Measurements from ENCODE around the gene KRT27.

Gene KRT27

DNA sequence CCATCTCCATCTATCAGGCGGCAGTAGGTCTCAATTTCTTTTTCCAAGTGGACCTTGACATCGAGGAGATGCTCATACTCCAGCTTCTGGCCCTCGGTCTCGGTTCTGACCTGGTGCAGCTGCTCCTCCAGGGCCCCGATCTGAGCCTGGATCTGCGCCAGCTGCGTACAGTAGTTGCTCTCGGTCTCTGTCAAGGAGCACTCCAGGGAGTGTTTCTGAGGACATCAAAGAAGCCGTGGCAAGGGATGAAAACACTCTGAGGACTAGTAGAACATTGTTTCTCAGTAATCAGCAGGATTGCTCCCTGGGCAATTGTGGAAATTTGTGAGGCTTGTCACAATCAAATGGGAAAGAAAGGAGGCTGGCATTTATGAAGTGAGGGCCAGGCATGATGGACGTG, 11.5 kb upstream of the KRT27 start:
- no peak for DNase-seq
- no peak for TF ChIP-seq CTCF (IDR thresholded peaks at IDR 0.05; ENCODE audit: low read depth, low read length)
- no peaks in the 10 kb centered on the region for H3K36me3 ChIP-seq

GRCh38 chr17:40791787-40792436, 9.6 kb upstream of the KRT27 start:
- Histone ChIP-seq H3K36me3 (no peaks in the 10 kb centered on the region), H3K4me3 (ENCODE audit: low read depth, low read length) (no peak overlapping the region), H3K27me3 (ENCODE audit: insufficient read depth, low read depth, severe bottlenecking) (peaks cover 97% of the 10 kb centered on the region), H3K9me3 (ENCODE audit: severe bottlenecking) (no peaks in the 10 kb centered on the region), H3K27ac (no peak overlapping the region)
- no peak for DNase-seq
- TF ChIP-seq CTCF (IDR thresholded peaks at IDR 0.05; ENCODE audit: low read depth, low read length): peak; percentile 59

More for the DNA sequence above, 11.5 kb upstream of the KRT27 start:
- Histone ChIP-seq H3K4me3 (ENCODE audit: low read depth, low read length) (no peak overlapping the region), H3K27me3 (ENCODE audit: insufficient read depth, low read depth, severe bottlenecking) (peaks cover 99% of the 10 kb centered on the region), H3K9me3 (ENCODE audit: severe bottlenecking) (no peaks in the 10 kb centered on the region), H3K27ac (no peak overlapping the region)

DNA sequence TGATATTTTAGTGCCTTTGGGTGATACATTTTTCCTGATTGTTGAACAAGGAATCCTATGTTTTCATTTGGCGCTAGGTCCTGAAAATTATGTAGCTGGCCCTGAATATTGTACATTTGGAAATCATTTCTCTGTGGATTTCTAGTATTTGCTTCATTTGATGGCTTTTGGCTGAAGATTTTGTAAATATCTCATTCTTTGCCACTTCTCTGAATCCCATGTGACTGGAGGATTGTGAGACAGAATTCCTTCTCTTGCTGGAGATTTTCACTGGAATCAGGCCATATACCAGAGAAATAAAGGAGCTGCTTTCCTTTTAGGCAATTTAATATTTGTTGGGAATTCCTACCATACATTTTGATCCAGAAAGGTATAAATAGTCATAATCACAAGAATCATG, 8.8 kb upstream of the KRT27 start:
- no peak for TF ChIP-seq CTCF (IDR thresholded peaks at IDR 0.05; ENCODE audit: low read depth, low read length)
- no peak overlapping the region for H3K27ac ChIP-seq
- no peaks in the 10 kb centered on the region for H3K9me3 ChIP-seq (ENCODE audit: severe bottlenecking)
- H3K36me3 ChIP-seq: no peaks in the 10 kb centered on the region
- peaks cover 96% of the 10 kb centered on the region for H3K27me3 ChIP-seq (ENCODE audit: insufficient read depth, low read depth, severe bottlenecking)
- no peak overlapping the region for H3K4me3 ChIP-seq (ENCODE audit: low read depth, low read length)
- DNase-seq: no peak

GRCh38 chr17:40779181-40779909, 3.0 kb downstream of the KRT27 start:
- no peak for DNase-seq
- no peak for TF ChIP-seq CTCF (IDR thresholded peaks at IDR 0.05; ENCODE audit: low read depth, low read length)
- no peaks in the 10 kb centered on the region for H3K36me3 ChIP-seq
- H3K4me3 ChIP-seq (ENCODE audit: low read depth, low read length): no peak overlapping the region
- H3K9me3 ChIP-seq (ENCODE audit: severe bottlenecking): peaks cover 11% of the 10 kb centered on the region
- H3K27ac ChIP-seq: no peak overlapping the region
- H3K27me3 ChIP-seq (ENCODE audit: insufficient read depth, low read depth, severe bottlenecking): peaks cover 98% of the 10 kb centered on the region

- Histone ChIP-seq H3K4me3 (ENCODE audit: low read depth, low read length) (no peak overlapping the region), H3K9me3 (ENCODE audit: severe bottlenecking) (peaks cover 11% of the 10 kb centered on the region), H3K27me3 (ENCODE audit: insufficient read depth, low read depth, severe bottlenecking) (peaks cover 98% of the 10 kb centered on the region), H3K36me3 (no peaks in the 10 kb centered on the region), H3K27ac (no peak overlapping the region)
- TF ChIP-seq CTCF (IDR thresholded peaks at IDR 0.05; ENCODE audit: low read depth, low read length): no peak
- no peak for DNase-seq
These were observed 3.9 kb downstream of the KRT27 start for GRCh38 chr17:40778461-40778860.
